ENCODE data around the gene MPST.

MPST gene

GRCh38 chr22:37000676-37001534, 18.6 kb upstream of the MPST start:
- DNase-seq (ENCODE audit: low read depth in 2 of 2), result no peak

- no peak for DNase-seq (ENCODE audit: low read depth in 2 of 2)
These were observed 17.7 kb upstream of the MPST start for GRCh38 chr22:37001826-37002225.

- DNase-seq (ENCODE audit: low read depth in 2 of 2), result no peak
These were observed 16.9 kb upstream of the MPST start for GRCh38 chr22:37002633-37003032.

GRCh38 chr22:37007651-37008050, 11.9 kb upstream of the MPST start:
- DNase-seq (ENCODE audit: low read depth in 2 of 2), result no peak

DNA sequence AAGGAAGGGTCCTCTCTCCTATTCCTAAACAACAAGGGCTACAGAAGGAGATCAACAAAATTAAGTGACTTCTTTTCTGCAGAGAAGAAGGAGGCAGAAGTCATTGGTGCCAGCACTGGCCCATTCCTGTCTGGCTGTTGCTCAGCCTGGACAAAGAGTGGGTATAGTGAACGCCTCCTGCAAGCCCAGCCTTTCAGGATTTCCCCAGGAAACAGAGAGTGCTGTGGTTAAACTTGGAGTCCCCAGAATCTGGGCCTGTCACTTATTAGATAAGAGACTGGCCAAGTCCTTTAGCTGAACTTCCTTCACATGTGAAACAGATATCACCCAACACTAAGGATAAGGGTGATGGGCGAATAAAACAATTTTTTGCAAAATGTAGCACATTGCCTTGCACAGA, 11.2 kb upstream of the MPST start:
- no peak for DNase-seq (ENCODE audit: low read depth in 2 of 2)

- no peak for DNase-seq (ENCODE audit: low read depth in 2 of 2)
These were observed 10.1 kb upstream of the MPST start for GRCh38 chr22:37009490-37009889.

GRCh38 chr22:37010174-37010573, 9.4 kb upstream of the MPST start:
- DNase-seq (ENCODE audit: low read depth in 2 of 2), result no peak

- DNase-seq (ENCODE audit: low read depth in 2 of 2), result no peak
These were observed 8.6 kb upstream of the MPST start for GRCh38 chr22:37010976-37011375.

DNA sequence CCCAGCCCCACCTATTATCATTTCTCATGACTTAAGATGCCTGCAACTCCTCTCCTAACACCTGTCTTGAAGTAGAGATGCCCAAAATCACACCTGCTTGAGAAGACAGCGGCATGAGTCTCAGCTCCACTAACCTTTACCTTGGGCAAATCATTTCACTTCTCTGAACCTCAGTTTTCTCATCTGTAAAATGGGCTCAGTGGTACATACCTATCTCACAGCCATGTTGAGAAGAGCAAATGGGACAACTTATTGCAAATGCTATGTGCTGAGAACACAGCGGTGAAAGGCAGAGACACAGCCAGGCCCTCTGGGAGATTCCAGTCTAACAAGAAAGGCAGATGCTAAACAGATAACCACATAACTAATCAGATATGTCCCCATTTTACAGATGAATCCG, 8.1 kb upstream of the MPST start:
- no peak for DNase-seq (ENCODE audit: low read depth in 2 of 2)

DNA sequence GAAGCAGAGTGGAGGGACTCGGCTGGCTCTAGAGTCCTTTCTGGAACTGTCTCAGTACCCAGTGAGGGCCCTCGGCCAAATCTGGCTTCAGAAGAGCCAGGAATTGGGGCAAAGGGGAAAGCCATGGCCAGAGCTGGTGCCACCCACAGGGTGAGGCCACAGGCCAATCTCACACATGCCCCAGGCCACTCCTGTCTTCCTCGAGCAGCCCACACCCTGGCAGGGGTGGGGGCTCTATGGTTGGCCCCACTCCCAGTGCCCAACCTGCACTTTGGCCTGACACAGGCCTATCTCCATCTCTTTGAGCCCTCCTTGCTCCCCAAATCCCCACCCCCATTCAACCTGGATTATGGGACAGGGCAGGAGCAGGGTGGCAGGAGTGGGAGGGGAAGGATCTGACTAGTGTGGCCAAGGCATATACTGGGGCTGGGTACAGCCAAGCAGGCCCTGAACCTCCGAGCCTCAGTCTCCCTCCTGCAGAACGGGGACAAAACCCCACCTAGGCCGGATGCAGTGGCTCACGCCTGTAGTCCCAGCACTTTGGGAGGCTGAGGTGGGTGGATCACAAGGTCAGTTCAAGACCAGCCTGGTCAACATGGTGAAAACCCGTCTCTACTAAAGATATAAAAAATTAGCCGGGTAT, 7.2 kb upstream of the MPST start:
- DNase-seq (ENCODE audit: low read depth in 2 of 2), result no peak

- no peak for DNase-seq (ENCODE audit: low read depth in 2 of 2)
These were observed 6.6 kb upstream of the MPST start for GRCh38 chr22:37012956-37013355.

DNA sequence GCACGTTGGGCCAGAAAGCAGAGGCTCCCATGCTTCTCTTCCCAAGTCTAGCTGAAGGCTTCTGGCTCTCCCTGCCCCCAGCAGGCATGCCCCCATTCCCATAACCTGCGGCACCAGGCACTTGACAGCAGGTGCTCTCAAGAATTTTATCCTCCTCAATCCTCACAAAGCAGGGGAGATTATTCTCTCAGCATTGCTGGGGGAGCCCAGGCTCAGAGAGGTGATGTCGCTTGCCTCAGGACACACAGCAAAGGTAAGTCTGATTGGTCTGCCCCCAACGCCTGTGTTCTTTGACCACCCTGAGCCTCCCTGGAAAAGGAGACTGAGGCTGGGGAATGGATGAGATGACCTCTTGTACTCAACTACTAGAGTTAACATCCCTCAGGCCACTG, 5.1 kb upstream of the MPST start:
- DNase-seq (ENCODE audit: low read depth in 2 of 2), result no peak

- DNase-seq (ENCODE audit: low read depth in 2 of 2), result no peak
These were observed 4.5 kb upstream of the MPST start for GRCh38 chr22:37014835-37015586.

GRCh38 chr22:37015587-37015878, 4.0 kb upstream of the MPST start:
- DNase-seq (ENCODE audit: low read depth in 2 of 2), result no peak

- DNase-seq (ENCODE audit: low read depth in 2 of 2), result no peak
These were observed 3.2 kb upstream of the MPST start for GRCh38 chr22:37016134-37016910.

GRCh38 chr22:37017356-37017755, 2.2 kb upstream of the MPST start:
- no peak for DNase-seq (ENCODE audit: low read depth in 2 of 2)

GRCh38 chr22:37018086-37018814, 1.3 kb upstream of the MPST start:
- no peak for DNase-seq (ENCODE audit: low read depth in 2 of 2)

DNA sequence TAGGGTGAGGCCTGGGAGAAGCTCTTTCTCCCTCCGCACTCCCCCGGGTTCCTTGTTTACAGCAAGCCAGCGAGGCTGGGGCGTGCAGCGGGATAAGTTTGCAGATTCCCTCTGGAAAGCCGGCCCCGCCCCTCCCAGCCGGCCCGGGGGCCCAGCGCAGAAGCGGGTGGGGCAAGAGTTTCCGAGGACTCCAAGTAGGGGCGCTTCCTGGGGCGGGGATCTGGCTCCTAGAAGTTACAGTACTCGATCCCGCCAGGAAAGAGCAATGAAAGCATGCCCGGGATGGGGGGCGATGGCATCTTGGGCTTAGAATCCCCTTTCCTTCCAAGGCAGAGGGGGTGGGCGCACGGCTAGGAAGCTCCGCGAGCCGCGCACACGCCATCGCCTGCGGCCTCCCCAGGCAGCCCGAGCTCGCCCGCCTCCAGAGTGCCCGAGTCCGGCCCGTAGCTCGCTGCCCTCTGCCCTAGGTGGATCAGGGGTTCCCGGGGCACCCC, 680 bp upstream of the MPST start:
- no peak for DNase-seq (ENCODE audit: low read depth in 2 of 2)

- no peak for DNase-seq (ENCODE audit: low read depth in 2 of 2)
These were observed 594 bp downstream of the MPST start for GRCh38 chr22:37020192-37020479.

DNA sequence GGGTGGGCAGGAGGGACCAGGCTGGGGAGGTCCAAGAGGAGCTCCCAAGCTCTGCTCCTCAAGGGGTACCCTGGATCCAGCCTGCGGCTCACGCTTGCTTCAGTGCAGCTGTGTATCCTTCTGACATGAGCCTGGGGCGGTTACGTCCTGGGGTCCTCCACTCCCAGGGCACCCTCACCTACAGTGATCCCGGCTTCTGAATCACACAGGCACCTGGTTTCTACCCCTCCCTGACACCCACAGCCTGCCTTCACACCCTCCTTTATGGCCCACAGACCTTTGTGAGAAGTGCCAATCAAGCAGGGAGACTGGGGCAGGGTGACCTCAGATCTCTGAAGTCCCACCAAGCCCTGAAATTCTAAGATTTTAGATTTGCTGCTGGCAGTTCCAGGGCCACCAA, 1.5 kb downstream of the MPST start:
- DNase-seq (ENCODE audit: low read depth in 2 of 2), result no peak

GRCh38 chr22:37021710-37022482, 2.4 kb downstream of the MPST start:
- DNase-seq (ENCODE audit: low read depth in 2 of 2), result peak; percentile 30 to 42
